Skin epidermis (tissue), 12 donors: ENCODE measurements around the gene FSTL4.

Source experiments
- H3K27ac ChIP-seq, 21 experiments: fragments of 200-600 bp; sonication (generic) in 11 of 21; one replicate each; pipeline ENCODE4 v1.5.0; 2020; ENCODE audit warnings: mild to moderate bottlenecking in 3 of 21, inconsistent platforms in 2 of 21, moderate library complexity in 2 of 21
- H3K4me3 ChIP-seq, 7 experiments: fragments of 200-600 bp; sonication (generic) in 2 of 7; one replicate each; pipeline ENCODE4 v1.5.0; 2020; ENCODE audit warnings: inconsistent platforms in 2 of 7, mild to moderate bottlenecking in 2 of 7, moderate library complexity in 1 of 7

FSTL4 gene

DNA sequence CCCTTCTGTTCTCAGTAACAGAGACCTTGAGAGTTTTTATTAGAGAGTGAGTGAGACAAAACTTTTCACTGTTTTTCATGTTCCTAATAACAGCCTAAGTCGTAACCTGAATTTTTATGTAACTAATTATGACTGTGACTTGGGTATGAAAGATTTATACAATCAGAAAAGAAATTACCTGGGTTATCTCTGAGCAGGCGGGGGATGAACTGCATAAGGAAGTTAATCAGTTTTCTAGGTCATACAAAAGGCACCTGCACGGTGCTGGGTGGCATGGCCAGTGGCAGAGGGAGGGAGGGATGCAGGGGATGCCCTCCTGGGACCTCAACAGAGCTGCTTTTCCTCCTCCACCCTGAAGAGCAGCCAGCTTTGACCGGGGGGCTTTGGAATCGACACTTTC lies 340.7 kb downstream of the FSTL4 start:
- no peak overlapping the region for H3K27ac ChIP-seq
- H3K4me3 ChIP-seq = no peak overlapping the region

GRCh38 chr5:133269691-133270090 lies 342.6 kb downstream of the FSTL4 start:
- Histone ChIP-seq H3K4me3 (no peak overlapping the region), H3K27ac (no peak overlapping the region)

DNA sequence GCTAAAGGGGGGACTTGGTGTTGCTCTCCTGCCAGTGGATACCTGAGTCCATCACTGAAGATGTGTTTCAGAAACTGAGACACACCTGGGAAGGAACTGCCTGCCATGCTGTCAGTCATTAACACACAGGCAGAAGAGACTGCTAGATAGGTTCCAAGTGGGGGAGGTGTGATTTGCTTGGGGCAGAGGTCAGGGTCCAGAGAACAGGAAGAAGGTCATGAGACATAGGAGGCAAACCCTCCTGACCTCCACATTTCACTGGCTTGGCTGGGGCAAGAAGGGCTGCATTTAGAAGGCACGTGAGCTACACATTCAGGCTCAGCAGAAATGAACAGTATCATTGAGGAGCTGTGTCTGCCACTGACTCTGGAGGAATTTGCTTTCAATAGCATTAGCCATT lies 344.7 kb downstream of the FSTL4 start:
- no peak overlapping the region for H3K4me3 ChIP-seq
- H3K27ac ChIP-seq = no peak overlapping the region

DNA sequence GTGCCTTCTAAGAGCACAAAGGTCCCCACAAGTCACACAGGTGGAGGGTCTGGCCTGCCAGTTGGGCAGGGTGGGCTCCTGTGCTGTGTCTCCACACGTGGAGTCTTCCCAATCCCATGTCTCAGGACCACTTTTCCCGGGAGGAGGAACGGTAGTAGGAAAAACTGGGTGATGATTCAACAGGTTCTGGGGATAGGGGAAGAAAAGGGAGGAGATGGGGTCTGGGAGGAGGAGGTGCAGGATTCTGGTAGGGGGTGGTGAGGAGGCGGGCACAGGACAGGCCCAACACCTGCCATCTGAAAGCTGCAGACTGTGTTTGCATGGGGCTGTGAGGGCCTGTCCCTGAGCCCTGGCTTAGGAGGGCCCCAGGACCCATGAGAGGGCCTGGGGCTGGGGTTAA lies 345.4 kb downstream of the FSTL4 start:
- H3K4me3 ChIP-seq = no peak overlapping the region
- no peak overlapping the region for H3K27ac ChIP-seq

DNA sequence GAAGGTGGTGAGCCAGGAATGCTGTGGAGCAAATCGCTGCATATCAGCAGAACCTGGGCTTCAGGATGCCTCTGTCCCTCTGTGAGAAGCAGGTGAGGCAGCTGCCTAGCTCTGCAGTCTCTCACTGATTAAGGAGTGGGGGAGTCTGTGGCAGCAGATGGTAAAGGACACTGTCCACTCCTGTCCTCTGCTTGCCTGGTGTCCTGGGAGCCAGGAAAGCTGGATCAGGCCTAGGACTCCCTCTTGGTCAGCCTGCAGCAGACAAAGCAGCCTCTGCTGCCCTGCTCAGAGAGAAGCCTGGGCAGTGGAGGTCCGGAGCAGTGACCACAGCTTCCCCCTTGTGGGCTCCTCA lies 345.8 kb downstream of the FSTL4 start:
- Histone ChIP-seq H3K4me3 (no peak overlapping the region), H3K27ac (no peak overlapping the region)

- H3K27ac ChIP-seq = no peak overlapping the region
- H3K4me3 ChIP-seq = no peak overlapping the region
Observed at GRCh38 chr5:133265720-133266526, 346.4 kb downstream of the FSTL4 start.

DNA sequence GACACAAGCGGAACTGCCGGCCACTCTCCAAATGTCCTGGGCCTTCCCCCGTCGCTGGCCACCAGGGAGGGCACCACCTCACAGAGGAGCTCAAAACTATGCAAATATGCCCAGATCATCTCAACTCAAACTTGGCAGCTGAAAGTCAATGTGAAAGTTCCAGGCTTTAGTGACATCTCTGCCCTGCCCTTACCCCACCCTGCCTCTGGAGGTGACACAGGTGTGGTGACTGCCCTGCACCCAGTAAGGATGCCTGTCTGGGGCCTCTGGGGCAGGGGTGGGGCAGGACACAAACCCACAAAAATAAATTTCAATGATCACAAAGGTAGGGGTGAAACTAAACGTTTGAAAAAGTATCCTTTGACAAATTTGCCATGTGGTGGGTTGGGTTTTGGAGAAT lies 347.1 kb downstream of the FSTL4 start:
- no peak overlapping the region for H3K27ac ChIP-seq
- no peak overlapping the region for H3K4me3 ChIP-seq

DNA sequence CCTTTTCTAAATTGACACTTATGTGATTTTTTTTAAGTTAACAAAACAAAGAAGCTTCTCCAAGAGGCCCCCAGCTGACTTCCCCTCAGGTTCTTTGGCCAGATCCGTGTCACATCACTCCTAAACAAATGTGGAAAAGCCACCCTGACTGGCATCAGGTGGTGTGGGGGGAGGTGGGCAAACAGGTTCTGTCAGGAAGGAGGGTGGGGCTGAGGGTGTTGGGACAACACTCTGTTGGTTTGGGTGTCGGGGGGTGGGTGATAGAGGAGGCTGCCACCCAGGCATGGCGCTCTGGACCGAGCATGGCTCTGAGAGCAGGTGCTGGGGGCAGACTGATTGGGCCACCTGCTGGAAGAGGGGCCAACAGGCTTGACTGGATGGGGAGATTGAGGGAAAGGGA lies 349.7 kb downstream of the FSTL4 start:
- no peak overlapping the region for H3K4me3 ChIP-seq
- H3K27ac ChIP-seq = no peak overlapping the region

- H3K4me3 ChIP-seq = no peak overlapping the region
- H3K27ac ChIP-seq = no peak overlapping the region
Observed at GRCh38 chr5:133261993-133262392, 350.3 kb downstream of the FSTL4 start.

- H3K4me3 ChIP-seq = no peak overlapping the region
- H3K27ac ChIP-seq = no peak overlapping the region
Observed at GRCh38 chr5:133260715-133261114, 351.6 kb downstream of the FSTL4 start.

DNA sequence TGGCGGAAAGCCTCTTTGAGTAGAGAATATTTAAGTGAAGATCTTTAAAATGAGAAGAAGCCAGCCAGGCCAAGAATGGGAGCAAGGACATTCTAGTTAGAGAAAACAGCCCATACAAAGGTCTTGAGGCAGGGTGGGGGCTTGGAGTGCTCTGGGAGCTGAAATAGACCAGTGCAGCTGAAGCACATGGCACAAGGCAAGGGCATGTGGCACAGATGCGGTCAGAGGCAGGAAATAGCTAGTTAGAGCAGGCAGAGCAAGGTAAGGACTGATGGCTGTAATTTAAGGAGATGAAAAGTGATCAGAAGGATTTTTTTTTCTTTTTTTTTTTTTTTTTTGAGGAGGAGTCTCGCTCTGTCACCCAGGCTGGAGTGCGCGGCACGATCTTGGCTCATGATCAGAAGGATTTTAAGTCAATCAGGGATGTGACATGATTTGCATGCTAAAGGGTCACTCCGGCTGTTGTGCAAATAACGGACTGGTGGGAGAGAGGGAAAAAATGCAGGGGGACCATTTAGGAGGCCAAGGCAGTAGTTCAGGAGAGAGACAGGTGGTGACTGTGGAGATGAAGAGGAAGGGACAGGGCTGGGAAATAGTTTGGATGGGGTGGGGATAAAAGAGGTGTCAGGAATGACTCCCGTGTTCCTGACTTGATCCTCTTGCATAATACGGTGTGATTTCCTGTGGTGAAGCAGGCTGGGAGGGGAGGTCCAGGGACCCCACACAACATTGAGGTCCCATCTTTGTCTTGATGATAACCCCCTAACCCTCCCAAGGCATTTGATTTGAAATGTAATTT lies 352.9 kb downstream of the FSTL4 start:
- H3K27ac ChIP-seq = no peak overlapping the region

DNA sequence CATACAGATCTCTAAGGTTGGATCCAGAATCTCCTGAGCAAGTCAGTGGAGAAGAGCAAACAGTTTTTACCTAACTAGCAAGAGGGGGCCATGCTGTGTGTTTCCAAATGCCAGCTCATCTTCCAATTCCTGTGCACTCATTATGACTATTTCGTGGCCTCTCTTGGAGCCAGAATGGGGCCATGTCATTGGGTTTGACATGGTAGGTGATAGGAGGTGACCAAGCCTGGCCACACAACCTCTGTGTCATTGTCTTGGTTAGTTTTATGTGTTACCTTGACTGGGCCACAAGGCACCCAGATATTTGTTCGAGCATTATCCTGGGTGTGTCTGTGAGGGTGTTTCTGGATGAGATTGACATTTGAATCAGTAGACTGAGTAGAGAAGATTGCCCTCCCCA lies 354.4 kb downstream of the FSTL4 start:
- Histone ChIP-seq H3K4me3 (no peak overlapping the region), H3K27ac (no peak overlapping the region)

More for the DNA sequence above, 352.9 kb downstream of the FSTL4 start:
- H3K4me3 ChIP-seq = no peak overlapping the region

DNA sequence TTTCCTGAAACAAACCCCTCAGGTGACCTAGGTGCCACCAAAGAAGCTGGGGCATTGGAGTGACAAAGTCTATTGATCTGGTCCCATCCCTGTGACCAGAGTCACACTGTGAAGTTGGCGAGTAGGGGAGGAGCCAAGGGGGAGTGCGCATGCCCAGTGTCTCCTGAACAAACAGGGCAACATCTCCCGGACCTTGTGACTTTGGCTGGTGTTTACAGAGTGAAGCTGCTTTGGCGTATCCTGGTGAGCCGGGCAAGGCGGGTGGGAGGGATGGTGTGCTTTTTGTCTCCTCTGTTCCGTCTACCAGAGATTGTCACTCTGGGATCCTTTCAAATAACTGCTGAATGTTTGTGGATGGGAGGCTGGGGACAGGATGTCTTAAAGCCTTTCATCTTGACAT lies 356.1 kb downstream of the FSTL4 start:
- Histone ChIP-seq H3K4me3 (no peak overlapping the region), H3K27ac (no peak overlapping the region)

DNA sequence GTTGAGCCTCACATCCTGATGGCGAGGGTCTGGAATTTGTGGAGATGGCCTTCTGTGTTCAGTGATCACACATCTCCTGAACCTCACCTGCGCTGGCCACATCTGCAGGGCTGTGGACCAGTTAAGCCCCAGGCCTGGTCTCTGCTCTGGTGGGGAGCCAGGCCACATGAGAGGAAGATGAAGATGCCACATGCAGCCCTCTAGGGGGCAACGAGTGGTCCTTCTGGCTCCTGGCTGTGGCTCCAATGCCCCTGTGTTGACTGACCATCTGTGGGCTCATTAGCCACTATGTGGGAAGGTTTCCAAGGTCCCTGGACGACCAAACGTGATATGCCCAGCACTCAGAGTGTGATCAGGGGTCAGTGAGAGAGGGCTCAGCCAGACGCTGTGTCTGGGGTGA lies 357.5 kb downstream of the FSTL4 start:
- H3K27ac ChIP-seq = no peak overlapping the region

DNA sequence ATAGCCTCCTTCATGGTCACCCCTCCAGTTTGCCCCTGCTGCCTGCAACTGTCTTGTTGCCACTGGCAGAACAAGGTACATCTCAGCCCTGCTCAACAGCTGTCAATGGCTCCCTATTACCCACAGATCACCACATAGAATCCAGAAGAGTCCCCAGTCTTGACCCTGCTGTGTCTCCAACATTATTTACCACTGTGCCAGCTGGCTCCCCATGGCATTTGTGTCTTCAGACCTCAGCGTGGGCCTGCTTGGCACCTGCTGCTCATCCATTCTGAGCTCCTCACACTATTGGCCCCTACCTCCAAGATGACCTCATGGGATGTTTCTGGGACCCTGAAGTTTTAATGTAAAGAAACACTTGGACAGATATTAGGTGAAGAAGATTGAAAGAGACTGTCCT lies 358.7 kb downstream of the FSTL4 start:
- Histone ChIP-seq H3K27ac (no peak overlapping the region), H3K4me3 (no peak overlapping the region)

More for the DNA sequence above, 357.5 kb downstream of the FSTL4 start:
- H3K4me3 ChIP-seq = no peak overlapping the region

- no peak overlapping the region for H3K4me3 ChIP-seq
- H3K27ac ChIP-seq = no peak overlapping the region
Observed at GRCh38 chr5:133253070-133253469, 359.3 kb downstream of the FSTL4 start.

- Histone ChIP-seq H3K4me3 (no peak overlapping the region), H3K27ac (no peak overlapping the region)
Observed at GRCh38 chr5:133252133-133252480, 360.2 kb downstream of the FSTL4 start.

DNA sequence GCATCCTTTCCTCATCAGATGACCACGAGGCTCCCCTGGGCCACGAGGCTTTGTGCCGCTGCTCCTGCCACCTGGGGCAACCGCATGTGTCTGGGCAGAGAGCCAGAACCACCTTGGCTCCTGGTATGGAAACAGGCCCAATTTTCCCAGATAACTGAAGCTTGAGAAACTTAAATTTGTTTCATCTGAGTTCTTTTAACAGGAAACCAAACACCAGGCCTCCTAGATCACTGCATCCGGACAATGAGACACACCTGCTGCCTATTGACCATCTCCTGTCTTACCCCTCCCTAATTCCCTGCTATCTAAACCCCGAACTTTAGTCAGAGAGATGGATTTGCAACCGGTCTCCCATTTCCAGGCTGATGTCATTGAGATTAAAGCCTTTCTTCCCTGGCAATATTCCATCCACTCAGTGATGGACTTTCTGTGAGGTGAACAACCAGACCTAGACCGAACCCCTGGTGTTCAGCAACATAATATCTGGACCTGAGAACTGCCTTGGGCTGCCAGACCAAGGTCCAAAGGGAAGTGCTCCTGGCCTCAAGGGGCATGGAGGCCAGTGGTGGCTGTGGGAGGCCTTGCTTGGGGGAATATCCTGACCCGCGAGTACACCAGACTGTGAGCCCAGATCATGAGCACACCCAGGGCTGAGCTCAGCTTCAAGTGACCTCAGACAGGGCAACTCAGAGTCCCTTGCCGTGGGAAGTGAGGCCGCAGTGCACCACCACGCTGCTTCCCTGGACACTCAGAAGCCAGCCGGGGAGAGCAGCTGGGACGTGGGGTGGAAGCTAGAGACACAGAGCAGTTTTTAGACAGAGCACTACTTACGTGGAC lies 360.8 kb downstream of the FSTL4 start:
- no peak overlapping the region for H3K4me3 ChIP-seq
- H3K27ac ChIP-seq = no peak overlapping the region

- Histone ChIP-seq H3K4me3 (no peak overlapping the region), H3K27ac (no peak overlapping the region)
Observed at GRCh38 chr5:133250527-133250926, 361.8 kb downstream of the FSTL4 start.

- Histone ChIP-seq H3K27ac (no peak overlapping the region), H3K4me3 (no peak overlapping the region)
Observed at GRCh38 chr5:133249593-133249992, 362.7 kb downstream of the FSTL4 start.
